Prostate gland (tissue), 2 donors: ENCODE results near the gene GRB7.

Experiments used
- CTCF ChIP-seq, 4 experiments: fragments of 200-600 bp in 2 of 4; fragments of 450-650 bp in 2 of 4; sonication (generic) in 2 of 4; IDR thresholded peaks; 1 replicate in 3 of 4; 2 replicates in 1 of 4; pipeline ENCODE4 v1.5.1; 2016 to 2019; ENCODE audit warnings: antibody characterized with exemption in 4 of 4, mild to moderate bottlenecking in 2 of 4, moderate library complexity in 2 of 4
- POLR2A ChIP-seq: fragments of 450-650 bp; IDR thresholded peaks from one replicate; pipeline ENCODE4 v1.6.1; 2016; ENCODE audit warnings: antibody characterized with exemption, mild to moderate bottlenecking
- POLR2AphosphoS5 ChIP-seq: sonication (generic); formaldehyde crosslinking; IDR thresholded peaks from one replicate; pipeline ENCODE4 v1.6.1; 2017; ENCODE audit warnings: antibody characterized with exemption

- TF ChIP-seq POLR2A (no peak), CTCF (IDR thresholded peaks at IDR 0.05) (no peak), POLR2AphosphoS5 (no peak)
Observed at GRCh38 chr17:39697961-39698360, 39.8 kb upstream of the GRB7 start.
